Dedifferentiated amniotic fluid mesenchymal stem cell (primary cell): Measurements from ENCODE around the gene MRPS21.
A peak's percentile ranks its signal among the peaks of the same experiment; 100 is the strongest.
"Not testable (repeated sequence)": the region's sequence is repeated elsewhere in the genome, so short reads cannot be mapped to it uniquely, and the experiment has no call there.

Source experiments
- DNase-seq: peaks from one replicate; pipeline ENCODE4 v3.0.0-alpha.2; 2016; ENCODE audit errors: extremely low spot score

The MRPS21 gene

GRCh38 chr1:150281758-150282557 lies 11.7 kb upstream of the MRPS21 start, which contains the start of gene CIART:
Gene CIART, plus strand, starts transcription at chr1:150282554. Its CDS starts 714 bp downstream, at chr1:150283268.
- peak; percentile 99 for DNase-seq

GRCh38 chr1:150282558-150282958 lies 11.1 kb upstream of the MRPS21 start:
- no peak for DNase-seq

- DNase-seq: no peak
Observed at GRCh38 chr1:150283260-150283659, 10.4 kb upstream of the MRPS21 start.

- no peak for DNase-seq
Observed at GRCh38 chr1:150288382-150288781, 5.3 kb upstream of the MRPS21 start.

GRCh38 chr1:150288822-150289221 lies 4.8 kb upstream of the MRPS21 start:
- DNase-seq: no peak

GRCh38 chr1:150295476-150295875 lies 1.8 kb downstream of the MRPS21 start:
- no peak for DNase-seq

GRCh38 chr1:150299716-150300115 lies 6.1 kb downstream of the MRPS21 start:
- DNase-seq: no peak

- DNase-seq: no peak
Observed at GRCh38 chr1:150302338-150302737, 8.7 kb downstream of the MRPS21 start.

GRCh38 chr1:150302902-150303301 lies 9.2 kb downstream of the MRPS21 start:
- no peak for DNase-seq

- DNase-seq: not testable (repeated sequence)
Observed at GRCh38 chr1:150308585-150308984, 14.9 kb downstream of the MRPS21 start.

- DNase-seq: no peak
Observed at GRCh38 chr1:150309758-150310508, 16.3 kb downstream of the MRPS21 start.

GRCh38 chr1:150311762-150312161 lies 18.1 kb downstream of the MRPS21 start:
- no peak for DNase-seq

- DNase-seq: not testable (repeated sequence)
Observed at GRCh38 chr1:150314691-150315090, 21.0 kb downstream of the MRPS21 start.

- no peak for DNase-seq
Observed at GRCh38 chr1:150320667-150320978, 27.0 kb downstream of the MRPS21 start.

- DNase-seq: no peak
Observed at GRCh38 chr1:150321826-150322166, 28.1 kb downstream of the MRPS21 start.

GRCh38 chr1:150322310-150322709 lies 28.6 kb downstream of the MRPS21 start:
- no peak for DNase-seq

GRCh38 chr1:150332651-150333290 lies 39.1 kb downstream of the MRPS21 start:
- DNase-seq: no peak

GRCh38 chr1:150346316-150346715 lies 52.7 kb downstream of the MRPS21 start:
- DNase-seq: no peak

GRCh38 chr1:150352866-150353265 lies 59.2 kb downstream of the MRPS21 start:
- no peak for DNase-seq
